ENCODE data around the gene EHMT1.

DNA sequence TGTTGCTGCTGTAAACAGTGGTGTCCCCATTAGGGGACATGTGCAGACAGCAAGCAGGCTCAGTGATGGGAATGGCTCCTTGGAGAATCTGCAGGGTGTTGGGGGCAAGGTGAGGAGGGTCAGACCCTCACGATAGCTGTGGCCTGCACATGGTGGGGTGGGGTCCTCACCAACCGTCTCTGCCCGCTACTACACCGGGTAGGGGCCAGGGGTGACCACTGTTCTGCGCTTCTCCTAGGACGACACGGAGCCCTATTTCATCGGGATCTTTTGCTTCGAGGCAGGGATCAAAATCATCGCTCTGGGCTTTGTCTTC is 263.7 kb downstream of the EHMT1 start:
- TF ChIP-seq CTCF (IDR thresholded peaks at IDR 0.05), result no peak
- no peak for TF ChIP-seq POLR2AphosphoS5 (IDR thresholded peaks at IDR 0.05; ENCODE audit: low read depth, low read length)
- TF ChIP-seq, protein P1, sequence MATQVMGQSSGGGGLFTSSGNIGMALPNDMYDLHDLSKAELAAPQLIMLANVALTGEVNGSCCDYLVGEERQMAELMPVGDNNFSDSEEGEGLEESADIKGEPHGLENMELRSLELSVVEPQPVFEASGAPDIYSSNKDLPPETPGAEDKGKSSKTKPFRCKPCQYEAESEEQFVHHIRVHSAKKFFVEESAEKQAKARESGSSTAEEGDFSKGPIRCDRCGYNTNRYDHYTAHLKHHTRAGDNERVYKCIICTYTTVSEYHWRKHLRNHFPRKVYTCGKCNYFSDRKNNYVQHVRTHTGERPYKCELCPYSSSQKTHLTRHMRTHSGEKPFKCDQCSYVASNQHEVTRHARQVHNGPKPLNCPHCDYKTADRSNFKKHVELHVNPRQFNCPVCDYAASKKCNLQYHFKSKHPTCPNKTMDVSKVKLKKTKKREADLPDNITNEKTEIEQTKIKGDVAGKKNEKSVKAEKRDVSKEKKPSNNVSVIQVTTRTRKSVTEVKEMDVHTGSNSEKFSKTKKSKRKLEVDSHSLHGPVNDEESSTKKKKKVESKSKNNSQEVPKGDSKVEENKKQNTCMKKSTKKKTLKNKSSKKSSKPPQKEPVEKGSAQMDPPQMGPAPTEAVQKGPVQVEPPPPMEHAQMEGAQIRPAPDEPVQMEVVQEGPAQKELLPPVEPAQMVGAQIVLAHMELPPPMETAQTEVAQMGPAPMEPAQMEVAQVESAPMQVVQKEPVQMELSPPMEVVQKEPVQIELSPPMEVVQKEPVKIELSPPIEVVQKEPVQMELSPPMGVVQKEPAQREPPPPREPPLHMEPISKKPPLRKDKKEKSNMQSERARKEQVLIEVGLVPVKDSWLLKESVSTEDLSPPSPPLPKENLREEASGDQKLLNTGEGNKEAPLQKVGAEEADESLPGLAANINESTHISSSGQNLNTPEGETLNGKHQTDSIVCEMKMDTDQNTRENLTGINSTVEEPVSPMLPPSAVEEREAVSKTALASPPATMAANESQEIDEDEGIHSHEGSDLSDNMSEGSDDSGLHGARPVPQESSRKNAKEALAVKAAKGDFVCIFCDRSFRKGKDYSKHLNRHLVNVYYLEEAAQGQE (IDR thresholded peaks at IDR 0.05; ENCODE audit: insufficient read depth in 1 of 2, low read depth in 2 of 2, low read length in 1 of 2), result no peak
- TF ChIP-seq TCF7L2 (IDR thresholded peaks at IDR 0.05; ENCODE audit: low read depth, low read length), result no peak
- TF ChIP-seq SIN3A (IDR thresholded peaks at IDR 0.05; ENCODE audit: borderline replicate concordance, insufficient read depth, low read depth, low read length), result no peak

All from Panc1 (cell line).